GM20000 (cell line): ENCODE data around the gene ST8SIA3.

Experiments used
- DNase-seq: peaks from one replicate; pipeline ENCODE4 v3.0.0; 2012; ENCODE audit warnings: low spot score
- TF ChIP-seq, protein P1 (sequence below): IDR thresholded peaks from 2 replicates; pipeline ENCODE4 v1.5.1; 2012; ENCODE audit warnings: mild to moderate bottlenecking, control low read depth; ENCODE audit errors: extremely low read depth, missing control alignments

The ST8SIA3 gene

DNA sequence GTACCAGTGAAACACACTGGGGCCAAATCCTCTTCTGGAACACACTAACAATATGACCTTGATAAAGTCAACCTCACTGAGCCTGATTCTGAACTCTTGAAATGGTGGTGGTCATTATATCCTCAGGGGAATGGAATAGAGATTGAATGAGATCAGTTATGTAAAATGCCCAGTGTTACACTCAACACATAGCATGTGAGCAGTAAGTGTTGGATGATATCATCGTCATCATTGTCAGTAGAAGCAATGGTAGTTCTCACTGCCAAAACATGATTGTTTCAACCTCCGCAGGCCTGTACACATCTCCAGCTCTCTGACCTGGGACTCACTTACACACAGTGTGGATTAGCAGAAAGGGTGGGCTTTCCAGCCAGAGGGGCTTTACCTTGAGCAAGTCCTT lies 5.5 kb upstream of the ST8SIA3 start:
- DNase-seq: no peak
- TF ChIP-seq, protein P1, sequence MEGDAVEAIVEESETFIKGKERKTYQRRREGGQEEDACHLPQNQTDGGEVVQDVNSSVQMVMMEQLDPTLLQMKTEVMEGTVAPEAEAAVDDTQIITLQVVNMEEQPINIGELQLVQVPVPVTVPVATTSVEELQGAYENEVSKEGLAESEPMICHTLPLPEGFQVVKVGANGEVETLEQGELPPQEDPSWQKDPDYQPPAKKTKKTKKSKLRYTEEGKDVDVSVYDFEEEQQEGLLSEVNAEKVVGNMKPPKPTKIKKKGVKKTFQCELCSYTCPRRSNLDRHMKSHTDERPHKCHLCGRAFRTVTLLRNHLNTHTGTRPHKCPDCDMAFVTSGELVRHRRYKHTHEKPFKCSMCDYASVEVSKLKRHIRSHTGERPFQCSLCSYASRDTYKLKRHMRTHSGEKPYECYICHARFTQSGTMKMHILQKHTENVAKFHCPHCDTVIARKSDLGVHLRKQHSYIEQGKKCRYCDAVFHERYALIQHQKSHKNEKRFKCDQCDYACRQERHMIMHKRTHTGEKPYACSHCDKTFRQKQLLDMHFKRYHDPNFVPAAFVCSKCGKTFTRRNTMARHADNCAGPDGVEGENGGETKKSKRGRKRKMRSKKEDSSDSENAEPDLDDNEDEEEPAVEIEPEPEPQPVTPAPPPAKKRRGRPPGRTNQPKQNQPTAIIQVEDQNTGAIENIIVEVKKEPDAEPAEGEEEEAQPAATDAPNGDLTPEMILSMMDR: no peak

DNA sequence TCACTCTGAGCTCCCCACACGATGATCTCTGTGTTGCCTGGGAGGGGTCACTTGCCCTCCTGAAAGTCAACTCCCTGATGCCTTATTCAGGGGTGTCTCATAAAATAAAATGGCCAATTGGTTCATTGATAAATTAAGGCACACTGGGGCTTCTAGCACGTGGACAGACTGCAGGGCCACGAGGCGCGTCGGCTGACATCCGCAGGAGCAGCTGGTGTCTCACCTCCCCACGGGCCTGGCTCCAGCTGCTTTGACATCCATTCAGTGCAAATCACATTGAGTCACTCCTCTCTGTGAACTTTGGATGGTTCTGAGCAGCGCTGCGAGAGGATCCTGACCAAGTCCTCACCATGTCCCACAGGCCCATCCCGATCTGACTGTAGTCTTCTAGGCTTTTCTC lies 4.6 kb upstream of the ST8SIA3 start:
- DNase-seq: no peak
- TF ChIP-seq, protein P1: no peak

- peak; percentile 14 for DNase-seq
- TF ChIP-seq, protein P1: no peak
Observed at GRCh38 chr18:57352761-57353136, 392 bp downstream of the ST8SIA3 start.

DNA sequence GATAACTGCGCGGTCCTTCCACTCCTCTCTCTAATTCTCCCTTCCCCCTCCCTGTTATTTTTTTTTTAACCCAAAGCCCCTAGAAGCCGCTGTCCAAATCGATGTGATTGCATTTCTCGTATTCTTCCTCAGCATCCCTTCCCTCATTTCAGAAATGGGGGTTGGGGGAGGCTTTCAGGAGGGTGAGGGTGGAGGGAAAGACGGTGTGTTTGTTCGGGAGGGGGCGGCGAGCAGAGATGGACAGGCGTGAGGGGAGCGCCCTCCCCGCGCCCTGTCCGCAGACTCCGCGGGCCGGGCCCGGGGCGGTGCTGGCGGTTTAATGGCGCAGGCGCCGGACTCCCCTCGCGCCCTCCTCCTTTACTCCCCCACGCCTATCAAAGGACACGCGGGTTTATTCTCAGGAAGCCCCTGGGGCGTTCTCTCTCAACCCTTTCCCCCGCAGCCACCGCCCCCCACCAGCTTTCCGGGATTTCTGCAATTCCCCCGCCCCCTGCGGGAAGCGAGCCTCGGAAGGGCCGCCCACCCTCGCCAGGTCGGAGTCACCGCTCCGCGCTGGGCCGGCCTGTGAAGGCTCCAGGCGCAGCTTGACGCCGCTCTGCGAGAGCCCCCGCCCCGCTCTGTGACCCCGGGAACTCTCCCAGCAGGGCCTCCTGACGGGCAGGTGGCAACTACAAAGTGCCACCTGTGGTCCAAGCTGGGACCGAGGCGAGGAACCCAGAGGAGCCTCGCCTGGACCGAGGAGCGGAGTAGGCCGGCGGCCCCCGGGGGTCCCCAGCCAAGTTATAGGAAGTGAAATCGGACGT lies 981 bp downstream of the ST8SIA3 start:
- peak; percentile 10 for DNase-seq
- TF ChIP-seq, protein P1: no peak

DNA sequence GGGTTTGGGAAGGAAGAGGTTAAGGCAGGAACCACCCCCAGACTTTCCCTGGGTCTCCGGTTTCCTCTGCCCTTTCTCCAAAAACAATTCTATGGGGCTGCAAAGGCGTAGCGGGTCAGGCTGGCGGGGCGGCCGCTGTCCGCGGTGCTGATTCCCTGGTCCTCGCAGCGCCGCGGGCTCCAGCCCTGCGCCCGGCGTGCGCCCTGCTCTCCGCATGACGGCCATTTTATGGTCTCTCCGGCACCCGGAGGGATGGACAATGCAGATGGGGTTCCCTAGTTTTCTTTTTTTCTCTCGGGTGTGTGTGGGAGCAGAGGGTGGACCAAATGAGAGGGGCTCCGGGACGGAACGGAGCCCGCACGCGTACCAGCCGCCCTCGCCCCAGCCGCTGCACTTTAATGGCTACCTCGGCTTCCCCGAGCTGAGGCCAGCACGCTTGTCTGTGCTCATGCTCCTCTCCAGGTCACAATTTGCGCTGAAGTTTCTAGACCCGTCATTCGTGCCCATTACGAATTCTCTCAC lies 1.6 kb downstream of the ST8SIA3 start:
- TF ChIP-seq, protein P1: no peak
- peak; percentile 81 for DNase-seq

DNA sequence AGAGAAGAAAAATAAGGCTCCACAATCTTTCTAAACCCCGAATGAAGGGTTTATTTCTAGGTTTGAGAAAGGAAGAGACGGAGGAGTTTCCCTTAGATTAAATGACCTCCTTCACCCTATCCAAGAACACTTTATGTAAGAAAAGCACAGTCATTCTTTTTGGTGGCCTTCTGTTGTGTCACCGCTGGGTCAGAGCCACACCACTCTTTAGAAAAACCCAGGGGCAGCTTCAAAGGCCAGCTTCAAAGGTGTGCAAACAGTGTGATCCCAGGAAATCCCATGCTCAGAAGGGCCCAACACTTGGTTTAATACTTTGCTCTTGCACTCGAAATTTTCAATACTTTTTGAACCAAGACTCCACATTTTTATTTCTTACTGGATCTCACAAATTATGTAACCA lies 7.1 kb downstream of the ST8SIA3 start:
- DNase-seq: no peak
- TF ChIP-seq, protein P1: no peak

GRCh38 chr18:57362714-57363113 lies 10.4 kb downstream of the ST8SIA3 start:
- no peak for DNase-seq
- TF ChIP-seq, protein P1: no peak
